Activated CD4-positive, alpha-beta T cell treated with anti-CD3 and anti-CD28 coated beads, Interleukin-2, amount 50 U/mL, for 4 hours (primary cell): ENCODE data around the gene FLOT1.
A peak's percentile ranks its signal among the peaks of the same experiment; 100 is the strongest.
"Not testable (repeated sequence)": the region's sequence is repeated elsewhere in the genome, so short reads cannot be mapped to it uniquely, and the experiment has no call there.

Source experiments
- DNase-seq, 2 experiments: peaks; one replicate each; pipeline ENCODE4 v3.0.0-alpha.2; 2020

FLOT1 gene

DNA sequence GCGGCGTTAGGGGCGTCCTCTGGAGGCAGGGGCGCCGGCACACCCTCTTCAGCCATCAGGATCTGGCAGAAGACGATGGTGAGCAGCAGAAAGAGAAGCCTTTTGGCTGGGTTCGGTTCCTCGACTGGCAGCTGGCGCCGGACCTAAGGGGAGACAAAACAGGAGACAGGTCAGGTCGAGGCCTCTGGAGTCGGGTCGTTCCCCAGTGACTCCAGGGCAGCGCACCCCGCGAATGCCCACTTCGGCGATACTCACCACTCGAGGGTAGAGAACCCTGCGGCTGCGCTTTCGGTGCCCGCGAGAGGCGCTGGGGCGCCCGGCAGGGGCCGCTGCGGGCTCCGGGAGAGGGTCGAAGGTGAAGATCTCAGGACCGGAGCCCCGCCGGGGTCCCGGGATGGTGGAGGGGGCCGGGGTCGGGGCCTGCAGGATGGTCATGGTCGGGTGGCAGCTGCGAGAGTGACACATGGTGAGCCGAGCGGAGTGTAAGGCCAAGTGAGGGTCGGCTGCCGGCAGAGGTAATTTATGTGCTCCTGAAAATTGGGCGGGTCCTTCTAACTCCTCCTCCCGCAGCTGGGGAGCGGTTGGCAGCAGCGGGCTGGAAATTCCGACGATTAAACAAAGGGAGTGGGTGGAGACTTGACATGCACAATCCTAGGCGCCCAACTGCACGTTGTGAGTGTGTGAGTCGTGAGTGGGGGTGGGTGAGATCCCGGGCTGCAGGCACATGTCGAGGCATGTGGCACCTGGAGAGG lies 1.7 kb upstream of the FLOT1 start, which contains the start of gene IER3:
Gene IER3, minus strand, starts transcription at position 494 of the 752 bp plus-strand sequence. Its CDS starts 29 bp downstream, at position 465.
- DNase-seq = peak; percentile 87 to 88

- peak in 1 of 2 experiments; percentile 36 for DNase-seq
Measured at GRCh38 chr6:30743099-30744053, 889 bp upstream of the FLOT1 start.

- DNase-seq = peak; percentile 35 to 39
Measured at GRCh38 chr6:30741789-30742315, 635 bp downstream of the FLOT1 start.

DNA sequence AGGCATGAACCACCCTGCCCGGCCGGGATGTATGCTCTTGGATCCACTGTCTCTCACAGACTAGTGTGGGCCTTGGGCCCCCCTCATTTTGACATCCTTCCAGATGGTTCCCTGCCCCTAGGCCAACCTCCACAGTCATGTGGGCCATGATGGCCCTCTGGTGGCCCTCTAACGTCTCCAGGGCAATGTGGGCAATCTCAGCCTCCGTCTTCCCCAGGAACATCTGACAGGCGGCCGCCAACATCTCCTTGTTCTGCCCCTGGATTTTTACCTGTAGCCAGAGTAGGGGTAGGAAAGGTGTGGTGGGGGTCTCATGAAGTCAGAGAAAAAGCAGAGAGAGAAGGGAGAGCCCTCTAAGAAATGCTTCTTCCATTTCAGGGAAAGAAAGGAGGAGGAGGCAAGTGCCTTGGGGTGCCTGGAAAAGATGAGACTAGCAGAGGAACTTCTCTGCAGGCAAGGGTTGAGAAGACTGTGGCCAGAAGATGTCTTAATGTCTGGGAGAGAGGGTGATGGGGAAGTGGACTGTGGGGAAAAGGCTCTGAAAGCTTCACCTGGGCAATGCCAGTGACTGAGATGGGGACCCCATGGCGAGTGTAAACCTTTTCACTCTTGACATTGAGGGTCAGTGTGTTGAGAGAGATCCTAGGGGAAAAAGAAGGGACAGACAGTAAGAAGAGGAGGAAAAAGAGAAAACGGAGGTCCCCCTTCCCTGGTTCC lies 1.3 kb downstream of the FLOT1 start:
- no peak for DNase-seq

DNA sequence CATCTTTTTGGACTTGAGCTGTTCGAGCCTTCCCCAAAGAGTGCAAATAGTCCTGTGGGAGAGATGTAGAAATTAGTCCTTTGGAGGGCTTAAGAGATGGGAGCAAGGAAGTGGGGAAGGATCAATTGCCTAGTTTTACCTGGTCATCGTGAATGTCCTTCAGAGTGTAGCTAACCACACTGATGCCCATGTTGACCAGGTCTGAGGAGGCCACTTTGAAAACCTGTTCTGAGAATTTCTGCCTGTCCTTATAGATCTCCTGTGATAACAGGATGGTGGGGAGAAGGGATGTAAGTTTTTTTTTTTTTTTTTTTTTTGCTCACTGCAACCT lies 2.0 kb downstream of the FLOT1 start:
- DNase-seq = no peak

DNA sequence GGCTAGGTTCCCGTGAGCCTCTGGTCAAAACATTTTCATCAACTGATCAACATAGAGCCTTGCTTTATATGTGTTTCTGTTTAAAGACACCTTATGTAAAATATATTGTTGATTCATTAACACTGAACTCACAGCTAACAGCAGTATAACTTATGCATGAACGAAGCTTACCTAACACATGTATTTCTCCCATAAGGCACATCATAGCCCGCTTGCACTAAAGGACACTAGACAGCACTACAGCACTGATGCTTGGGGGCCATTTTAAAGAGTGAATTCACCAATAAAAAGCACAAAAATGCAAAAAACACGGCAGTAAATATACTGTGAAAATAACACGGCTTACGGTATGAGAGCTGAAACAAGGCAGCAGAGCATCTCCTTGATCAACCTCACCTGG lies 4.0 kb downstream of the FLOT1 start:
- no peak for DNase-seq

GRCh38 chr6:30735668-30736314 lies 6.7 kb downstream of the FLOT1 start:
- no peak for DNase-seq

DNA sequence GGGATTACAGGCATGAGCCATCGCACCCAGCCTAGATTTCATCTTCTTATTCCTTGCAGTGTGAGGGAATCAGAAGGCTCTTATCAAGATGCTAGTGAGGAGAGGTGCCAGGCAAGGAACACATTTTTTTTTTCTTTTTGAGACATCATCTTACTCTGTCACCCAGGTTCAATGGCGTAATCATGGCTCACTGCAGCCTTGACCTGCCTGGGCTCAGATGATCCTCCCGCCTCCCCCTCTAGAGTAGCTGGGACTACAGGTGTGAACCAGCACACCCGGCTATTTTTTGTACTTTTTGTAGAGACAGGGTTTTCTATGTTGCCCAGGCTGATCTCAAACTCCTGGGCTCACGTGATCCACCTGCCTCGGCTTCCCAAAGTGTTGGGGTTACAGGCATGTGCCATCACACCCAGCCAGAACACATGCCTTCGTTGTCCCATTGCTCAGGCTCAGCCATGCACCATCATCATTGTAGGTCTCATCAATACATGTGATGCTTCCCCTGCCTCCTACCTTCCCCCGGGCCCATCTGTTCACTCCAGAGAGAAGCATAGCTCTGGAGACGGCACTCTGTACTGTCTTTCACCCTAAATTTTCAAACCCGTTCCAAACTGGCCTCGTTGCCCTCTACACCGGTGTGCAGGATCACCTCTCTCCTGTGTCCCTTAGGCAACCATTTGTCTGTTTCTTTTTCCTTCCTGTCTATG lies 10.1 kb downstream of the FLOT1 start:
- DNase-seq = no peak

DNA sequence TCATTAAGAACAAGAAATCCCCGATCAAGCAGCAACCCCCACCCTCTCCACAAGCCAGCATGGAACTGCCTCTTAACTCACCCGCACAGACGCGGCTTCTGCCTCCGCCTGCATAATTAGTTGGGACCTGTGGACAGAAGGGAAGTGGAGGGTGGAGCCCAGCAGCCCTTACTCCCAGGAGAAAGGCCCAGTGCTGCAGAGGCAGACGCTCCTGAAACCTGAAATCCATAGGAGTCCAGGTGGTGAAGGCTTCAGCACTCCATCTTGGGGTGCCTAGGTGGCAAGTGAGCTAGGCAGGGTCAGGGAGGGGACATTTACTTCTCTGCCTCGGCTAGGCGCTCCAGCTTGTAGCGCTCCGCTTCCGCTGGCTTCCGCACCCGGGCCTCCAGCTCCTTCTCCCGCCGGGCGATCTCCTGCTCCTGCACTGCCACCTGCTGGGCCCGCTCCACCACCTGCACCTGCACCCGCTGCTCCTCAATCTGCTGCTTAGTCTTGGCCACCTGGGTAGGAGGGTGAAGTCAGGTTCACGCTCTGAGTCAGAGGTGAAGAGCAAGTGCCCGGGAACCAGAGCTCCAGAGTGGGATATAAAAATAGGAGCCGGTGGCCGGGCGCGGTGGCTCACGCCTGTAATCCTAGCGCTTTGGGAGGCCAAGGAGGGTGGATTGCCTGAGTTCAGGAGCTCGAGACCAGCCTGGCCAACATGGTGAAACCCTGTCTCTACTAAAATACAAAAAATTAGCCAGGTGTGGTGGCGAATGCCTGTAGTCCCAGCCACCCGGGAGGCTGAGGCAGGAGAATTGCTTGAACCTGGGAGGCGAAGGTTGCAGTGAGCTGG lies 11.7 kb downstream of the FLOT1 start:
- peak; percentile 80 to 85 for DNase-seq

- DNase-seq = no peak
Measured at GRCh38 chr6:30727920-30728553, 14.4 kb downstream of the FLOT1 start.

- DNase-seq = no peak
Measured at GRCh38 chr6:30726506-30727413, 15.7 kb downstream of the FLOT1 start.

DNA sequence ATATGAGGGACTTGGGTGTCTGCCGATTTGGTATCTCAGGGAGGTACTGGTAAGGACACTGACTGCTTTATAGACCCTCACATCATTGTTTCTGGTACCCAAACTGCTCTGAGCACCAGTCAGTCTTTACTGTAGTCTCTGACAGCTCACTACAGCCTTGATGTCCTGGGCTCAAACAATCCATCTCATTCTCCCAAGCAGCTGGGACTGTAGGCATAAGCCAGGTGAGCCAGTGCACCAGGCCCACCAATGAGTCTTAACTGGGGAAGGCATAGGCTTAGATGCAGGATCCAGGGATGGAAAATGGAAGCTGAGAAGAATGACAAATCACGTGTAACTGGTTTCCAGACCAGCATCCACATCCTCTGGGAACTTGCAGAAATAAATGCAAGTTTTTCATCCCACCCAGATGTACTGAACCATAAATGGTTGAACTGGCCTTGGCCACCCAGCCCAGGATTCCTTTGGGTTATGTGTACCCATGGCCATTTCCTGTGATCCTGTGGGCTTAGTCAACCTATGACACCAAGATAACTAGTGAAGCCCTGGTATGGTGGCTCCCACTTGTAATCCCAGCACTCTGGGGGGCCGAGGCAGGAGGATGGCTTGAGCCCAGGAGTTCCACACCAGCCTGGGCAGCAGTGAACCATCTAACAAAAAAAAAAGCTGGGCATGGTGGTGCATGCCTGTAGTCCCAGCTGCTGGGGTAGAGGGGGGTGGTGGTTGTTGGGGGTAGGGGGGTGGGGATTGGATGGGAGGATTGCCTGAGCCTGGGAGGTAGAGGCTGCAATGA lies 16.6 kb downstream of the FLOT1 start:
- no peak for DNase-seq

- DNase-seq = no peak
Measured at GRCh38 chr6:30724906-30725667, 17.4 kb downstream of the FLOT1 start.

GRCh38 chr6:30723843-30724741 lies 18.4 kb downstream of the FLOT1 start:
- DNase-seq = not testable (repeated sequence)

- not testable (repeated sequence) for DNase-seq
Measured at GRCh38 chr6:30723159-30723842, 19.2 kb downstream of the FLOT1 start.
